Transverse colon (tissue), 3 donors: ENCODE results near the gene SHC4.

Source experiments
- CTCF ChIP-seq, 5 experiments: fragments of 200-600 bp in 3 of 5; fragments of 450-650 bp in 2 of 5; sonication (generic) in 3 of 5; IDR thresholded peaks; 1 replicate in 2 of 5; 2 replicates in 3 of 5; pipeline ENCODE4 v1.5.1; 2016 to 2017; ENCODE audit warnings: antibody characterized with exemption in 5 of 5, inconsistent platforms in 3 of 5, mild to moderate bottlenecking in 2 of 5, moderate library complexity in 1 of 5
- POLR2A ChIP-seq: fragments of 450-650 bp; IDR thresholded peaks from one replicate; pipeline ENCODE4 v1.6.1; 2016; ENCODE audit warnings: antibody characterized with exemption, mild to moderate bottlenecking, moderate library complexity

GRCh38 chr15:48887144-48887543 is 76.6 kb downstream of the SHC4 start:
- no peak for TF ChIP-seq CTCF (IDR thresholded peaks at IDR 0.05)
- no peak for TF ChIP-seq POLR2A
